HepG2 (cell line): ENCODE results near the gene TTC9. TPM values are rescaled to one million over a fixed set of nuclear protein-coding genes. Genes with fewer than 3 reads are reported as not detected.
A peak's percentile ranks its signal among the peaks of the same experiment; 100 is the strongest.

Experiments
- ZNF772 ChIP-seq: sonication (generic); formaldehyde crosslinking; IDR thresholded peaks from 2 replicates; pipeline ENCODE4 v1.5.0; 2020; ENCODE audit warnings: mild to moderate bottlenecking, missing genetic modification reagents
- polyA plus RNA-seq, 8 experiments: library from polyadenylated mRNA; depleted of rRNA in 3 of 8; stranded (reverse) in 7 of 8; unstranded in 1 of 8; fragments of >200 nt; fragmentation: Illumina TruSeq in 4 of 8; extraction: Trizol in 4 of 8; gene quantifications; 2 replicates each; pipeline versions ENCODE4 v1.2.1 to v1.2.3, GENCODE V29; 2011 to 2016; ENCODE audit warnings: low read depth in 4 of 8, missing spikeins in 1 of 8, mixed read lengths in 1 of 8; ENCODE audit not compliant: insufficient read depth in 1 of 8
- total RNA-seq, 5 experiments: library from RNA; depleted of rRNA; stranded (reverse); fragments of >200 nt; fragmentation: Illumina TruSeq; extraction: Trizol; gene quantifications; 2 replicates each; pipeline ENCODE4 v1.2.3, GENCODE V29; 2016; ENCODE audit warnings: low read depth in 1 of 5
- TF ChIP-seq, protein P1 (sequence below): sonication (generic); formaldehyde crosslinking; IDR thresholded peaks from 2 replicates; pipeline ENCODE4 v1.4.0; 2020; ENCODE audit warnings: mild to moderate bottlenecking, missing genetic modification reagents
- TF ChIP-seq, protein P2 (sequence below): sonication (generic); formaldehyde crosslinking; IDR thresholded peaks from 2 replicates; pipeline ENCODE4 v1.4.0; 2020; ENCODE audit warnings: missing genetic modification reagents

The TTC9 gene
- total and polyA plus RNA-seq, 2 of the 13 experiments (the other 11 are each of a cell fraction or from before 2014, with no cell fraction given): 0.13 to 0.30 TPM

DNA sequence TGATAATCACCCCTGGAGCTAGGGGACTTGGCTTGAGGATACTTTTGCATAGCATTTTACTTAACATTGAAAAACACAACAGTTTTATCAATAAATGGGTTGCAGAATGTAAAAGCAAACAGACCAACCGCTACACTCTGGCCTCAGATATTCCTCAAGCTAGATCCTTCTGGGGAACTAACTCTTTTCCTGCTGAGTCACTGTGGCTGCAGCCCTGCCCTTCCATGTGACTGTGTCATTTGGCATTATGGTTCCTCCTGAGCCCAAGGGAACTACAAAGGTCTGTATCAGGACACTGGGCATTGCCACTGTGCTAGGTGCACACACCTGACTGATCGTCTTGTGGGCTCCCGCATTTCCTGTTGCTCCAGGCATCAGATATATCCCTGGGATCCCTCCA, 56.6 kb downstream of the TTC9 start (continued):
- TF ChIP-seq, protein P1, sequence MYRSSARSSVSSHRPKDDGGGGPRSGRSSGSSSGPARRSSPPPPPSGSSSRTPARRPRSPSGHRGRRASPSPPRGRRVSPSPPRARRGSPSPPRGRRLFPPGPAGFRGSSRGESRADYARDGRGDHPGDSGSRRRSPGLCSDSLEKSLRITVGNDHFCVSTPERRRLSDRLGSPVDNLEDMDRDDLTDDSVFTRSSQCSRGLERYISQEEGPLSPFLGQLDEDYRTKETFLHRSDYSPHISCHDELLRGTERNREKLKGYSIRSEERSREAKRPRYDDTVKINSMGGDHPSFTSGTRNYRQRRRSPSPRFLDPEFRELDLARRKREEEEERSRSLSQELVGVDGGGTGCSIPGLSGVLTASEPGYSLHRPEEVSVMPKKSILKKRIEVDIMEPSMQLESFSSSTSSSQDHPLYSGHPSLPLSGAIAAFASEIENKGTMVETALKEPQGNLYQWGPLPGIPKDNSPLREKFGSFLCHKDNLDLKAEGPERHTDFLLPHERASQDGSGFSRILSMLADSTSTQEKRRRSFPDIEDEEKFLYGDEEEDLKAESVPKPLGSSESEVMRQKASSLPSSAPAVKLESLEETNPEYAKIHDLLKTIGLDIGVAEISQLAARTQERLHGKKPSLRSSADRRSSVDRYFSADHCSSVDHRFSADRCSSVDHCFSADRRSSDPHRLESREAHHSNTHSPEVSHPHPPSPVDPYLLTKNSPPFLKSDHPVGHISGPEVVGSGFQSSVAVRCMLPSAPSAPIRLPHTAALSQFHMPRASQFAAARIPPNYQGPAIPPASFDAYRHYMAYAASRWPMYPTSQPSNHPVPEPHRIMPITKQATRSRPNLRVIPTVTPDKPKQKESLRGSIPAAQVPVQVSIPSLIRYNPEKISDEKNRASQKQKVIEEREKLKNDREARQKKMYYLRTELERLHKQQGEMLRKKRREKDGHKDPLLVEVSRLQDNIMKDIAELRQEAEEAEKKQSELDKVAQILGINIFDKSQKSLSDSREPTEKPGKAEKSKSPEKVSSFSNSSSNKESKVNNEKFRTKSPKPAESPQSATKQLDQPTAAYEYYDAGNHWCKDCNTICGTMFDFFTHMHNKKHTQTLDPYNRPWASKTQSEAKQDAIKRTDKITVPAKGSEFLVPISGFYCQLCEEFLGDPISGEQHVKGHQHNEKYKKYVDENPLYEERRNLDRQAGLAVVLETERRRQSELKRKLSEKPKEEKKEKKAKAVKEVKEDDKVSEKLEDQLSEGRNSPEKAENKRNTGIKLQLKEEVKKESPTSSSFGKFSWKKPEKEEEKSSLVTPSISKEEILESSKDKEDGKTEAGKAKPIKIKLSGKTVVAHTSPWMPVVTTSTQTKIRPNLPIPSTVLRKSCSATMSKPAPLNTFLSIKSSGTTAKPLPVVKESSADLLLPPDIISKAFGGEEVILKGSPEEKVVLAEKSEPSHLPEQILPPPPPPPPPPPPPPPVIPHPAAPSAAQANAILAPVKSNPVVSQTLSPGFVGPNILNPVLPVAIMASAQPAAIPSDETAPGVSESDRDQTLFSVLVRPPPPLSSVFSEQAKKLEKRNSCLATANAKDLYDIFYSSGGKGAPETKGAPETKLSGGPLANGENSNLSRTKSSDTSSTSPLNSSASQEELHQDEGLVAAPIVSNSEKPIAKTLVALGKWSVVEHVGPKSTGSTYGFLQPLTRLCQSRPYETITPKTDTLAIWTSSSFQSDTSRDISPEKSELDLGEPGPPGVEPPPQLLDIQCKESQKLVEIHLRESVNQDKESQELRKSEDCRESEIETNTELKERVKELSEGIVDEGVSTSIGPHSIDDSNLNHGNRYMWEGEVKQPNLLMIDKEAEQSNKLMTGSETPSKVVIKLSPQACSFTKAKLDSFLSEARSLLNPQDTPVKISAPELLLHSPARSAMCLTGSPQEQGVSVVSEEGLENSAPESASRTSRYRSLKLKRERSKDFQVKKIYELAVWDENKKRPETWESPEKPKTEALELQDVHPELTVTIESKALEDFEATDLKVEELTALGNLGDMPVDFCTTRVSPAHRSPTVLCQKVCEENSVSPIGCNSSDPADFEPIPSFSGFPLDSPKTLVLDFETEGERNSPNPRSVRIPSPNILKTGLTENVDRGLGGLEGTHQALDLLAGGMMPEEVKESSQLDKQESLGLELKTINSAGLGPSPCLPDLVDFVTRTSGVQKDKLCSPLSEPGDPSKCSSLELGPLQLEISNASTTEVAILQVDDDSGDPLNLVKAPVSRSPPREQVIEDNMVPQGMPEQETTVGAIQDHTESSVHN (CRISPR knock-in tag): no peak
- TF ChIP-seq, protein P2, sequence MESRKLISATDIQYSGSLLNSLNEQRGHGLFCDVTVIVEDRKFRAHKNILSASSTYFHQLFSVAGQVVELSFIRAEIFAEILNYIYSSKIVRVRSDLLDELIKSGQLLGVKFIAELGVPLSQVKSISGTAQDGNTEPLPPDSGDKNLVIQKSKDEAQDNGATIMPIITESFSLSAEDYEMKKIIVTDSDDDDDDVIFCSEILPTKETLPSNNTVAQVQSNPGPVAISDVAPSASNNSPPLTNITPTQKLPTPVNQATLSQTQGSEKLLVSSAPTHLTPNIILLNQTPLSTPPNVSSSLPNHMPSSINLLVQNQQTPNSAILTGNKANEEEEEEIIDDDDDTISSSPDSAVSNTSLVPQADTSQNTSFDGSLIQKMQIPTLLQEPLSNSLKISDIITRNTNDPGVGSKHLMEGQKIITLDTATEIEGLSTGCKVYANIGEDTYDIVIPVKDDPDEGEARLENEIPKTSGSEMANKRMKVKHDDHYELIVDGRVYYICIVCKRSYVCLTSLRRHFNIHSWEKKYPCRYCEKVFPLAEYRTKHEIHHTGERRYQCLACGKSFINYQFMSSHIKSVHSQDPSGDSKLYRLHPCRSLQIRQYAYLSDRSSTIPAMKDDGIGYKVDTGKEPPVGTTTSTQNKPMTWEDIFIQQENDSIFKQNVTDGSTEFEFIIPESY (CRISPR knock-in tag): peak; percentile 72
- no peak for TF ChIP-seq ZNF772 (CRISPR knock-in tag)
